Neural crest cell (in vitro differentiated cells): ENCODE data around the gene FMNL2. TPM values are rescaled to one million over a fixed set of nuclear protein-coding genes. Genes with fewer than 3 reads are reported as not detected.

Experiments
- DNase-seq: peaks from one replicate; pipeline ENCODE4 v3.0.0; 2021; ENCODE audit warnings: low read depth, mixed read lengths, low spot score
- H3K27ac Mint-ChIP-seq: one replicate; pipeline ENCODE4 v1.8.0; 2021; ENCODE audit warnings: mild to moderate bottlenecking, mixed read lengths; ENCODE audit not compliant: unreplicated experiment
- H3K27me3 Mint-ChIP-seq: 2 replicates; pipeline ENCODE4 v1.8.0; 2021; ENCODE audit warnings: low read depth, mild to moderate bottlenecking, mixed read lengths
- H3K36me3 Mint-ChIP-seq: 2 replicates; pipeline ENCODE4 v1.8.0; 2021; ENCODE audit warnings: low read depth, mild to moderate bottlenecking, mixed read lengths
- H3K4me1 Mint-ChIP-seq: 2 replicates; pipeline ENCODE4 v1.8.0; 2021; ENCODE audit warnings: mixed read lengths
- H3K4me3 Mint-ChIP-seq: one replicate; pipeline ENCODE4 v1.8.0; 2021; ENCODE audit warnings: mild to moderate bottlenecking, mixed read lengths
- H3K9me3 Mint-ChIP-seq: 2 replicates; pipeline ENCODE4 v1.8.0; 2021; ENCODE audit warnings: mixed read lengths
- CTCF ChIP-seq: fragments of 200-600 bp; sonication (generic); conservative IDR thresholded peaks from 2 replicates; pipeline ENCODE4 v1.5.0; 2021; ENCODE audit warnings: antibody characterized with exemption, mild to moderate bottlenecking
- total RNA-seq: library from RNA; stranded (reverse); gene quantifications from 2 replicates; pipeline ENCODE4 v1.2.1, GENCODE V29; 2021

The FMNL2 gene
- total RNA-seq, 1 donor from 2014 or later = 54.9 TPM

- no peak for TF ChIP-seq CTCF
- Mint-ChIP-seq H3K9me3 (peaks cover 7% of the 10 kb centered on the region), H3K4me1 (peaks cover 48% of the 10 kb centered on the region), H3K36me3 (peaks cover 17% of the 10 kb centered on the region), H3K4me3 (no peak overlapping the region), H3K27ac (no peak overlapping the region), H3K27me3 (no peaks in the 10 kb centered on the region)
- DNase-seq = no peak
Measured at GRCh38 chr2:152390837-152391236, 55.9 kb downstream of the FMNL2 start.

GRCh38 chr2:152391318-152391717 is 56.3 kb downstream of the FMNL2 start:
- no peaks in the 10 kb centered on the region for H3K27me3 Mint-ChIP-seq
- H3K4me1 Mint-ChIP-seq = peaks cover 48% of the 10 kb centered on the region
- no peak overlapping the region for H3K4me3 Mint-ChIP-seq
- peaks cover 7% of the 10 kb centered on the region for H3K9me3 Mint-ChIP-seq
- TF ChIP-seq CTCF = no peak
- H3K27ac Mint-ChIP-seq = no peak overlapping the region
- no peak for DNase-seq
- H3K36me3 Mint-ChIP-seq = peaks cover 17% of the 10 kb centered on the region

GRCh38 chr2:152393377-152393776 is 58.4 kb downstream of the FMNL2 start:
- peaks cover 7% of the 10 kb centered on the region for H3K9me3 Mint-ChIP-seq
- H3K27ac Mint-ChIP-seq = no peak overlapping the region
- no peak for TF ChIP-seq CTCF
- peak overlapping the region; percentile 11 for H3K4me3 Mint-ChIP-seq
- H3K27me3 Mint-ChIP-seq = no peaks in the 10 kb centered on the region
- H3K4me1 Mint-ChIP-seq = peaks cover 52% of the 10 kb centered on the region
- peaks cover 15% of the 10 kb centered on the region for H3K36me3 Mint-ChIP-seq
- no peak for DNase-seq

- no peak for DNase-seq
- Mint-ChIP-seq H3K27me3 (no peaks in the 10 kb centered on the region), H3K9me3 (peaks cover 7% of the 10 kb centered on the region), H3K4me1 (peaks cover 59% of the 10 kb centered on the region), H3K4me3 (no peak overlapping the region), H3K27ac (no peak overlapping the region), H3K36me3 (peaks cover 18% of the 10 kb centered on the region)
- TF ChIP-seq CTCF = no peak
Measured at GRCh38 chr2:152394326-152394725, 59.4 kb downstream of the FMNL2 start.

- TF ChIP-seq CTCF = no peak
- Mint-ChIP-seq H3K27ac (no peak overlapping the region), H3K4me1 (peaks cover 65% of the 10 kb centered on the region), H3K4me3 (no peak overlapping the region), H3K9me3 (peaks cover 2% of the 10 kb centered on the region), H3K27me3 (no peaks in the 10 kb centered on the region), H3K36me3 (peaks cover 11% of the 10 kb centered on the region)
- no peak for DNase-seq
Measured at GRCh38 chr2:152395103-152395502, 60.1 kb downstream of the FMNL2 start.

GRCh38 chr2:152395572-152395971 is 60.6 kb downstream of the FMNL2 start:
- Mint-ChIP-seq H3K36me3 (peaks cover 9% of the 10 kb centered on the region), H3K9me3 (peaks cover 2% of the 10 kb centered on the region), H3K27ac (no peak overlapping the region), H3K4me3 (no peak overlapping the region), H3K4me1 (peaks cover 65% of the 10 kb centered on the region), H3K27me3 (no peaks in the 10 kb centered on the region)
- no peak for TF ChIP-seq CTCF
- no peak for DNase-seq
